OCI-LY7 (cell line): ENCODE results near the gene TGFBR2.

Source experiments
- EZH2phosphoT487 ChIP-seq: fragments of 200-600 bp; sonication (generic); IDR thresholded peaks from 2 replicates; pipeline ENCODE4 v1.6.1; 2018; ENCODE audit warnings: low read depth, borderline replicate concordance, mild to moderate bottlenecking, mixed run types, antibody characterized with exemption, low read length, moderate library complexity, mixed read lengths
- TF ChIP-seq, protein P1 (sequence below): fragments of 200-600 bp; sonication (generic); conservative IDR thresholded peaks from 2 replicates; pipeline ENCODE4 v1.5.1; 2014; ENCODE audit warnings: mild to moderate bottlenecking, antibody characterized with exemption, low read length, moderate library complexity, mixed read lengths

DNA sequence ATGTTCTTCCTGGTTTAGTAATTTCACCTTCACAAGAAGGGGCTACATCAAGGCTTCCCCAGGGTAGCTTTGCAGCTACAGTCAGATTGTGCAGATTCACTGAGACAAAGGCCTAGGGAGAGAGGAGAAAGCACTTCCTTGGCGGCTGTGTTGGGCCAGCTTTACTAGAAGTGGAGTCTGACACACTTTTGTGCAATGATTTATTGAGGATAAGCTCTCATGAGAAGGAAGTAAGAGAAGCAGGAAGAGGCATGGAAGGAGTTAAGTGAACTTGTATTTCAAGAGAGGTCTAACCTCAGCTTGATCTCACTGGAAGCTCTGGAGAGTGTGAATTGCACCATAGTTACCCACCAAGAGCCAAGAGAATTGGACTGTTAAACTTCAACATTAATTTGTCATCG, 78.9 kb downstream of the TGFBR2 start:
- TF ChIP-seq, protein P1, sequence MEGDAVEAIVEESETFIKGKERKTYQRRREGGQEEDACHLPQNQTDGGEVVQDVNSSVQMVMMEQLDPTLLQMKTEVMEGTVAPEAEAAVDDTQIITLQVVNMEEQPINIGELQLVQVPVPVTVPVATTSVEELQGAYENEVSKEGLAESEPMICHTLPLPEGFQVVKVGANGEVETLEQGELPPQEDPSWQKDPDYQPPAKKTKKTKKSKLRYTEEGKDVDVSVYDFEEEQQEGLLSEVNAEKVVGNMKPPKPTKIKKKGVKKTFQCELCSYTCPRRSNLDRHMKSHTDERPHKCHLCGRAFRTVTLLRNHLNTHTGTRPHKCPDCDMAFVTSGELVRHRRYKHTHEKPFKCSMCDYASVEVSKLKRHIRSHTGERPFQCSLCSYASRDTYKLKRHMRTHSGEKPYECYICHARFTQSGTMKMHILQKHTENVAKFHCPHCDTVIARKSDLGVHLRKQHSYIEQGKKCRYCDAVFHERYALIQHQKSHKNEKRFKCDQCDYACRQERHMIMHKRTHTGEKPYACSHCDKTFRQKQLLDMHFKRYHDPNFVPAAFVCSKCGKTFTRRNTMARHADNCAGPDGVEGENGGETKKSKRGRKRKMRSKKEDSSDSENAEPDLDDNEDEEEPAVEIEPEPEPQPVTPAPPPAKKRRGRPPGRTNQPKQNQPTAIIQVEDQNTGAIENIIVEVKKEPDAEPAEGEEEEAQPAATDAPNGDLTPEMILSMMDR, result no peak
- no peak for TF ChIP-seq EZH2phosphoT487
